Upper lobe of left lung (tissue), 4 donors: ENCODE data around the gene GAGE12F.
"Not testable (repeated sequence)": the region's sequence is repeated elsewhere in the genome, so short reads cannot be mapped to it uniquely, and the experiment has no call there.

ENCODE experiments used
- EP300 ChIP-seq, 4 donors: sonication (generic); formaldehyde crosslinking; IDR thresholded peaks; one replicate each; pipeline ENCODE4 v1.5.1; 2017; ENCODE audit warnings: antibody characterized with exemption in 4 of 4, control low read depth in 2 of 4
- TF ChIP-seq, protein P1 (sequence below), 6 experiments: fragments of 450-650 bp in 4 of 6; fragments of 200-600 bp in 2 of 6; sonication (generic) in 2 of 6; IDR thresholded peaks; one replicate each; pipeline ENCODE4 v1.5.1; 2016 to 2019; ENCODE audit warnings: antibody characterized with exemption in 6 of 6

DNA sequence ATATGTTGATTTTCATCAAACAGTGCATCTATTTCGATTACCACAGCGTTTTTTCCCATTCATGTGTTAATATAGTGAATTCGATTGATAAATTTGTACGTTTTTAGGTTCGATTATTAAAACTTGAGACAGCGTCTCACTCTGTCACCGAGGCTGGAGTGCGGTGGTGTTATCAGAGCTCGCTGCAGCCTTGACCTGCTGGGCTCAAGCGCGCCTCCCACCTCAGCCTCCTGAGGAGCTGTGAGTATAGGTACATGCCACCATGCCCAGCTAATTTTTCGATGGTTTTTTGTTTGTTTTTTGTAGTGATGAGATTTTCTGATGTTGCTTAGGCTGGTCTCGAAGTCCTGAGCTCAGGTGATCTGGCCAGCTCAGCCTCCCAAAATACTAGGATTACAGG lies 8.5 kb downstream of the GAGE12F start:
- TF ChIP-seq, protein P1, sequence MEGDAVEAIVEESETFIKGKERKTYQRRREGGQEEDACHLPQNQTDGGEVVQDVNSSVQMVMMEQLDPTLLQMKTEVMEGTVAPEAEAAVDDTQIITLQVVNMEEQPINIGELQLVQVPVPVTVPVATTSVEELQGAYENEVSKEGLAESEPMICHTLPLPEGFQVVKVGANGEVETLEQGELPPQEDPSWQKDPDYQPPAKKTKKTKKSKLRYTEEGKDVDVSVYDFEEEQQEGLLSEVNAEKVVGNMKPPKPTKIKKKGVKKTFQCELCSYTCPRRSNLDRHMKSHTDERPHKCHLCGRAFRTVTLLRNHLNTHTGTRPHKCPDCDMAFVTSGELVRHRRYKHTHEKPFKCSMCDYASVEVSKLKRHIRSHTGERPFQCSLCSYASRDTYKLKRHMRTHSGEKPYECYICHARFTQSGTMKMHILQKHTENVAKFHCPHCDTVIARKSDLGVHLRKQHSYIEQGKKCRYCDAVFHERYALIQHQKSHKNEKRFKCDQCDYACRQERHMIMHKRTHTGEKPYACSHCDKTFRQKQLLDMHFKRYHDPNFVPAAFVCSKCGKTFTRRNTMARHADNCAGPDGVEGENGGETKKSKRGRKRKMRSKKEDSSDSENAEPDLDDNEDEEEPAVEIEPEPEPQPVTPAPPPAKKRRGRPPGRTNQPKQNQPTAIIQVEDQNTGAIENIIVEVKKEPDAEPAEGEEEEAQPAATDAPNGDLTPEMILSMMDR (IDR thresholded peaks at IDR 0.05): not testable (repeated sequence)
- TF ChIP-seq EP300 (IDR thresholded peaks at IDR 0.05): not testable (repeated sequence)
